Activated naive CD4-positive, alpha-beta T cell treated with Interleukin-2 at 50 U/mL for 16 hours (primary cell): ENCODE measurements around the gene SLC6A17.

Source experiments
- DNase-seq: peaks from one replicate; pipeline ENCODE4 v3.0.0-alpha.2; 2020

Gene SLC6A17

DNA sequence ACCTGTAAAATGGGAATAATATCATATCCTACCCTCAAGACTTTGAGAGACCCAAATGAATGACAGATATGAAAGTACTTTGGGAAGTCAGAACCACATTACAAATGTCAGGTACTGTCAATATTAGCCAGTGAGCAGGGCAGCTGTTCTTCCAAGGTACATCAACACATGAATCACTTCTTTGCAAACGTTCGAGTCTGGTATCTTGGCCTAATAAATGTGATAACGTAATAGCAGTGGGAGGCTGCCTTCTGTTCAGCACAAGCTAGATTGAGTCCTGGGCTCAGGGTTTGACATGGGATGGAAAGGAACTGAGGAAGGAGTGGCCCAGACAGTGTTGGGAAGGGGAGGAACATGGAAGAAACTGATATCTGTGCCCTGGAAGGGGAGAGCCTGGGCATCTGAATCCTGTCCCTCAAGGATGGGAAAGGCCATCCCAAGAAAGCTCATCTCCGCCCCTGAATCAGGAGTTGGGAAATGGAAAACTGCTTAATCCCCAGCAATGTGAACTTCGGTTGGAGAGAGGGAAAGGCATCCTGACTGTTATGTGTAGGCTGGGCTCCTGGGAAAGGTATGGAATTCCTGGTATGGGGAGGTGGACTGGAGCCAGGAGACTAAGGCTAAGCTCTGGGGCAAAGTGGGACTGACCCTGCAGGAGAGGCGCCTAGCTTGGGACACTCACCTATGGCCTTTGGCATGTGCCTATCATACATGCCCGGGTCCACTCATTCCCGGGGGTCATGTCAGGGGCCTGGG, 74.1 kb downstream of the SLC6A17 start:
- no peak for DNase-seq

GRCh38 chr1:110225212-110225611, 74.9 kb downstream of the SLC6A17 start:
- no peak for DNase-seq

DNA sequence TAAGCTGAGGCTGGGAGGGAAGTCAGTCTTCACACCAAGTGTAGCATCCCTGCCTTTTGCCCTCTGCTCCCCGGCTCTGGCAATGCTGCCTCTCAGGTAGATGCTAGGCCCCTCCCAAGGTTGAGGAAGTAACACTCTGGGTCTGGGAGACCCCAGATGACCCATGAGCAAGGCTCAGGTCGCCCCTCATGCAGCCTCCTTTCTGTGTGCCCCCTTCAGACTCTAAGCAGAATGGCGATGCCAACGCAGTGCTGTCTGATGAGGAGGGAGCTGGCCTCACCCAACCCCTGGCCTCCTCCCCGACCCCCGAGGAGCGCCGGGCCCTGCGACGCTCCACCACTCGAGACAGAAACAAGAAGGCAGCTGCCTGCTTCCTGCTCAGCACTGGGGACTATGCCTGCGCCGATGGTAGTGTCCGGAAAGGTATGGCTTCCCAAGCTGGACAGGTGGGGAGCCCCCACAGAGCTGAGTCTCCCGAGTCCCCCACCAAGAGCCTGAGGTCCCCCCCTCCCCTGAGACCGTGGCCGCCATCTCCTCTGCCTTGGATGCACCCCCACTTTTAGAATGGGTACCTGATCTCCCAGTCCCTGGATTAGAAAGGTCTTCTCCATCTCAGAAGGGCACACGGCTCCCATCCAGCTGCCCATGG, 75.6 kb downstream of the SLC6A17 start:
- no peak for DNase-seq

- no peak for DNase-seq
Measured at GRCh38 chr1:110227774-110228173, 77.5 kb downstream of the SLC6A17 start.

DNA sequence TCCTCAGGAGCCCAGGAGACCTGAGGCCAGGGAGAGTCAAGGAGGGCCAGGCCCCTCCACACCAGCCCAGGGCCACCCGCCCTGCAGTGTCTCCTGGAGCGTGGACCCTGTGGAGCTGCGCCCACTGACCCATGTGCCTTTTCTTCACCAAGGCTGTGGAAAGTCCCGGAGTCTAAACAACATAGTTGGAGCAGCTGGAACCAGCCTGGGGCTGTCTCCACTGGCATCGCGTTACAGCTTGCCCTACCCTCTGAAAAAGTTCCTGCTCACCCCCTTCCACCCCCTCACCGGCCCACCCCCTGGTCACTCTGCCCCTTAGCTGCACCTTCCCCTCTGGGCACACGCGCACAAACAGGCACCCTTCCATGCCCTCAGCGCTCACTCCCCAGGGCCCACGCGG, 78.1 kb downstream of the SLC6A17 start:
- DNase-seq, result no peak

- no peak for DNase-seq
Measured at GRCh38 chr1:110228869-110229268, 78.6 kb downstream of the SLC6A17 start.

DNA sequence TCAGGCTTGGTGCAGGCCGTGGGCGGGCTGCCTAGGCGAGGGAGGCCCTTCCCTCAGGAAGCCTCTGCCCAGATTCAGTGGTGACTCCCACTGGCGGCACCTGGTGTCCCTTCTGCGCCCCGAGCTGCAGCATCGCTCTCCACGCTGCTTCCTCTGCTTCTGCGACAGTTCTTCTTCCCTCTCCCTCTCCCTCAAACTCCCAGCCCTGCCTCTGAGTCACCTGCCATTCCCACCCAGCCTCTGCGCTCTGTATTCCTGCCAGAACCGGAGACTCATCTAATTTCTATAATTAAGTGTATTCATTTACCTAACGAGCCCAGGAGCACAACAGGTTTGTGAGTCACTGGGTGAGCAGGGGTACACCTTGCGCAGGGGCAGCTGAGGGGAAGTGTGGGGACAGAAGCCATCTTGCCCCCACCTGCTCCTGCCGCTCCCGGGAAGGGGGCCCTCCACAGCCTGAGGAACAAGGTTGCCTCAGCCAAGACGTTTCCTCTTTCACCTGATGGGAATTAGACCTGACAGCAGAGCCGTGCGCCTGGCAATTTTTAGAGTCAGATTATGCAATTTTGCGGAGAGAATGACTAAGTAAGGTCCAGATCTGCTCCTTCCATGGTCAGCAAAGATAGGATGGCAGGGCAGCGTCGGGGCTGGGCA, 79.2 kb downstream of the SLC6A17 start:
- DNase-seq, result no peak

GRCh38 chr1:110230381-110231199, 80.3 kb downstream of the SLC6A17 start:
- no peak for DNase-seq

- DNase-seq, result no peak
Measured at GRCh38 chr1:110233861-110234260, 83.6 kb downstream of the SLC6A17 start.

DNA sequence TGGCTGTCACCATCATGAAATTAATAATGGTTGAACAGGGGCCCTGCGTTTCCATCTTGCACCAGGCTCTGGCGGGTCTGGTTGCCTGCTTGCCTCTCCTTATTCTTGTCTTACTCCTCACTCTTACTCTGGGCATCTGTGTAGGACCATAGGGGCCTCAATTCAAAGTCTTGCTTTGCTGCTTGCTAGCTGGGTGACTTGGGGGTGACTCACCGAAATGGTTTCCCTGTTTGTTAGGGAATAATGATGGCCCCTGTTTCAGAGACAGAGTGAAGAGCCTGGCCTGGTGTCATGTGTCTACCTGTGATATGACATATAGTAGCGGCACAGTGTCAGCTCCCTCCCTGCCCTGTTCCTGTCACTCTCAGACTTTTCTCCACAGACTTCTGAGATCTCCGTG, 84.4 kb downstream of the SLC6A17 start:
- no peak for DNase-seq

GRCh38 chr1:110235181-110235833, 85.0 kb downstream of the SLC6A17 start:
- no peak for DNase-seq

DNA sequence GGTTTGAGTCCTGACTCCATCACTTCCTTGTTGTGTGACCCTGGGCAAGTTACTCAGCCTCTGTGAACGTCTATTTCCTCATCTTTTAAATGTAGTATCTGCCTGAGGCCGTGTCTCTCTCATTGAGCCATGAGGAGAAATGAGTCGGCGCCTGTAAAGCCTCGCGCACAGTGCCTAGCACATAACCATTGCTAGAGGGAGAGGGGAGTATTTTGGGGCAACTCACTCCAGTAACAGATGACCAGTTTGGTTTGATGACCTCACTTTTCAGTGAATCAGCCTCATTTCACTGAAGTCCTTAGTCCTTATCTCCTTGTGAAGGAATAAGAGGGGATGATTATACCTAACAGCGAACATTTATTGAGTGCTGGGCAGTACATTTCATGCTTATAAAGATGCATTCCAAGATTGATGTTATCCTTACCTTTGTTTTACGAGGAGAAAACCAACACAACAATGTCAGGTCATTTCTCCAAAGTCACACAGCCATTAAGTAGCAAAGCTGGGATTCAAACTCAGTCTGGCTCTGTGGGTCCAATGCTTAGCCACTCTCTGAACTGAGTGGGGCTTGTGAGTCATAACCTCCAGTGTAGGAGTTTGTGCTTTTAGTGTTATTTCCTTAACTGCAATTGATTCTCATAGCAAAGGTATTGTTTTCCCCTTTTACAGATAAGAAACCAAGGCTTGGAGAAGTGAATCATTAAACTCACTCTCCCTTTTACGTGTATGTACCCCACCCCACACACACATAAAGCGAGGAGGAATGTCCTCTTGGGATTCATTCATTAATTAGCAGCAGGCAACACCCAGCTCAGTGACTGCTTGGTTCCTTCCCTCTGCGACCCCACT, 85.8 kb downstream of the SLC6A17 start:
- peak; percentile 44 for DNase-seq

GRCh38 chr1:110237386-110238152, 87.3 kb downstream of the SLC6A17 start:
- no peak for DNase-seq

DNA sequence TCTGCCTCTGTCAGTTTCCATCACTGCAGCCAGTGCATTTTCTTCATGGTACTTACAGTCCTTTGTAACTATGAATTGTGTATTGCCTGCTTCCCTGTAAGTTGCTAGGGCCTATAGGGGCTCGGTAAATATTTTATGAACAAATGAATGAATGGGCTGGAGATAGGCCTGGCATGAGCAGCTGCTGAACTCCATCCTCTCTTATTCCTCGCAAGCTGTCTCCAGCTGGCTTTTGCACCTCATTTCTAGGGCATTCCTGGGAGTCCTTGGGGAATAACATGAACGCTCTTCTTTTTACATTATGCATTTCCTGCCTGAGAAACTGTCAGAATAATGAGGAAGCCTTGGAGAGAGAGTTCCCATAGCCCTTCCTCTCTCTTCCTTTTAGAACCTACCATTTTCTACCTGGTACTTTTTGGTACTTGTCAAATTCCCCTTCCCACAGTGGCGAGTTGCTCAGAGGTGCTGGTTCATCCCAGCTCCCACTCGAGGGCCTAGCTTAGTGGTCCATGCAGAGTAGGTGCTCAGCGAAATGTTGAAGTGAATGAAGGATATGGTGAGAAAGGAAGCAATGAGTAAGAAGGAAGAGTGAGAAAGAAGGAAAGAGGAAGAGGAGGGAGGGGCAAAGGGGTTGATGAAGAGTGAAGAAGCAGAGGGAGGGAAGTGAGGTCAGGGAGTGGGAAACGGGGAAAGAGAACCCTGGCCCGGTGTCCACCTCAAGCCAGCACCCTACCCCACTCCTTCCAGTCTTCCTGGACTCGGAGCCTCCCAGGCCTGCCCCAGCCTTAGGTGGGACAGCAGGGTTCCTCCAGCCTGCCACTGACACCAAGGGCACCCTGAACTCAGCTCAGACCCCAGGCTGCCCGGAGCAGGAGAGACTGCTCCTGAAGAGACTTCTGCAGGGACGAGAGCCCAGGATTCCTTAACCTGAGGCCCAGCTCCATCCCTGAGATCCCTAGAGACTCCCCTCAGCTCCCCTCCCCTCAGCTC, 89.4 kb downstream of the SLC6A17 start:
- no peak for DNase-seq

DNA sequence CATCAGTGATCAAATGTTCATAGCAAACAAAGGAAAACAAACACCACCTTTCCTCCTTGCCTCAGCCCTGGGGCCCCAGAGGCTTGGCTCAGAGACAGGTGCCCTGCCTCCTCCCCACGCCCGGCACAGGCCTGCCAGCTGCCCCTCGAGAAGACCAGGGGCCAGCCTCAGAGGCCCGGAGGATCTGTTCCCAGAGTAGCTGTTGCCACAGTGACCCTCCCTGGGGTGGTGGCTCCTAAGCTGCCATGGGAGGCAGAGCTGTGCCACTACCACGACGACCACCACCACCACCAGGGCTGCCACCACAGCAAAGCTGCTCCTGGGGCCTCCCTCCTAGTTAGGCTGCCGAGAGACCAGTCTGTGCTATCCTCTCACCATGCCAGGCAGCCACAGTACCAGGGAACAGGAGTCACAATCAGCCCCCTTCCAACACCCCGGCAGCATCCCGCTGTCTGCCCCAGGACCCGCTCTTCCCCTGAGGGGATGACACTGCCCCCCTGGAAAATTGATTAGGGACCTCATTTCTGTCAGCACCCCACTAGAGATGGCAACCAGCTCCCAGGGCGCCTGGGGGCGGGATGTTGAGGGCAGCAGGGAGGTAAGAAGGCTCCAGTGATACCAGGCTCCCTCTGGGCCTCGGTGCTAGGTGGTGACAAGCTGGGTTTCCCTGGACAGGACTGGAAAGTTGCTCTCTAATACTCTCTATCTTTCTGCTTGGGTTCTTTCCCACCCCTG, 90.3 kb downstream of the SLC6A17 start:
- DNase-seq, result no peak

DNA sequence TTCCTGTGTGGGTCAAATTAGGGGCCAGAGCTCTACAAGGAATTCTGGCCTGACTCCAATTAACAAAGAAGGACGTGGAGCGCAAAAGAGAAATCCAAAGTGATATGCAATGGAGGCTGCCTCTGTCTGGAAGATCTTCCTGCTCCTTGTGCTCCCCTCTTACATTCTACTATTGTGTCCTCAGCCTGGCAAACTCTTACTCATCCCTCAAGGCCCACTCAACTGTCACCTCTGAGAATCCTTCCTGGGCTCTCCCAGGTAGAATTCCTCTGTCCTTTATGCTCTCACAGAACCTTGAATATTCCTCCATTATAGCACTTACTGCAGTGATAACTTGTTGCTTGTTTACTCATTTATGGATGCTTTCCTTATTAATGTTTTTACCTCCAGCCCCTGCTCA, 91.2 kb downstream of the SLC6A17 start:
- DNase-seq, result no peak

DNA sequence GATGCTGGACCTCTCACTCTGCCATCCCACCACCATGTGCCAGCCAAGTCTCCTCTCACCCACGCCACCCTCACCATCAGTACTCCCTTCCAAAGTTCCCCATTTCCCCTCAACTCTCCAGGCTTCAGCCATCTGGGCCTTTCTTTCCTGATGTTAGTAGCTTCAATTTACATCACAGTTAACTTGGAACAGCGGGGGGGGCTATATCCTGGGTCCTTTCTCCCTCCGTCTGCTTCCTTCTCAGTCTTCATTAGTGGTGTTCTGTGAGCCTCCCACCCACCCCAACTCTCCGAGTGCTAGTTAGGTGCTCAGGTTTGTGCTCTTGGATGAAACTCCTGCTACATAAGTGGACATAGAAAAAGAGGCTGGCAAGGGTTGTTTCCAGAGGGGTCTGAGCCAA, 91.8 kb downstream of the SLC6A17 start:
- no peak for DNase-seq

GRCh38 chr1:110242731-110243130, 92.4 kb downstream of the SLC6A17 start:
- no peak for DNase-seq

- DNase-seq, result no peak
Measured at GRCh38 chr1:110243146-110243545, 92.9 kb downstream of the SLC6A17 start.
